Body of pancreas (tissue), 4 donors: ENCODE results near the gene KLHDC4. TPM values are rescaled to one million over a fixed set of nuclear protein-coding genes. Genes with fewer than 3 reads are reported as not detected.
"Not testable (repeated sequence)": the region's sequence is repeated elsewhere in the genome, so short reads cannot be mapped to it uniquely, and the experiment has no call there.

Experiments used
- ATAC-seq: fragments of 150-250 bp; one replicate; pipeline ENCODE4 v1.9.1; 2016
- DNase-seq, 4 donors: peaks; one replicate each; pipeline ENCODE4 v3.0.0-alpha.2; 2019
- H3K27ac ChIP-seq, 4 donors: fragments of 200-600 bp; sonication (generic); 1 replicate in 3 of 4; 2 replicates in 1 of 4; pipeline versions ENCODE4 v1.5.1 to v1.6.1; 2016 to 2019; ENCODE audit warnings: mild to moderate bottlenecking in 1 of 4, mixed read lengths in 1 of 4, moderate library complexity in 1 of 4
- H3K27me3 ChIP-seq, 2 donors: fragments of 200-600 bp; sonication (generic); one replicate each; pipeline ENCODE4 v1.6.0; 2016; ENCODE audit warnings: mild to moderate bottlenecking in 1 of 2
- H3K36me3 ChIP-seq, 2 donors: fragments of 200-600 bp; sonication (generic); replicated peaks in 1 of 2; 2 replicates each; pipeline ENCODE4 v1.5.1; 2016; ENCODE audit warnings: low read depth in 2 of 2; ENCODE audit not compliant: insufficient read depth in 1 of 2
- H3K4me1 ChIP-seq: fragments of 200-600 bp; sonication (generic); one replicate; pipeline ENCODE4 v1.6.0; 2016
- H3K4me3 ChIP-seq, 2 donors: fragments of 200-600 bp; sonication (generic); 1 replicate in 1 of 2; 2 replicates in 1 of 2; pipeline ENCODE4 v1.5.1; 2016 to 2019
- H3K9me3 ChIP-seq, 3 donors: fragments of 200-600 bp; sonication (generic); 1 replicate in 2 of 3; 2 replicates in 1 of 3; pipeline ENCODE4 v1.5.1; 2016
- POLR2A ChIP-seq, 3 donors: fragments of 450-650 bp; IDR thresholded peaks; one replicate each; pipeline ENCODE4 v1.6.1; 2016; ENCODE audit warnings: antibody characterized with exemption in 3 of 3, mild to moderate bottlenecking in 2 of 3
- WGBS, 2 donors: methylation state at CpG; one replicate each; pipeline ENCODE4 v1.1.5; 2017; 5-methylcytosine and 5-hydroxymethylcytosine counted together
- intact Hi-C: fragments of 100-400 bp; cut with DNase I; formaldehyde crosslinking; loops from one replicate; pipeline ENCODE4 v1.15.1; 2023
- total RNA-seq, 2 donors: library from RNA; depleted of rRNA; stranded (reverse); fragments of >200 nt; gene quantifications; one replicate each; pipeline ENCODE4 v1.1.0, GENCODE V29; 2016
- TF ChIP-seq, protein P1 (sequence below), 7 experiments: fragments of 450-650 bp in 4 of 7; fragments of 200-600 bp in 3 of 7; sonication (generic) in 3 of 7; IDR thresholded peaks; one replicate each; pipeline ENCODE4 v1.5.1; 2016 to 2019; ENCODE audit warnings: antibody characterized with exemption in 7 of 7

The KLHDC4 gene
- total RNA-seq, 2 donors from 2014 or later: 25.4 to 82.1 TPM

DNA sequence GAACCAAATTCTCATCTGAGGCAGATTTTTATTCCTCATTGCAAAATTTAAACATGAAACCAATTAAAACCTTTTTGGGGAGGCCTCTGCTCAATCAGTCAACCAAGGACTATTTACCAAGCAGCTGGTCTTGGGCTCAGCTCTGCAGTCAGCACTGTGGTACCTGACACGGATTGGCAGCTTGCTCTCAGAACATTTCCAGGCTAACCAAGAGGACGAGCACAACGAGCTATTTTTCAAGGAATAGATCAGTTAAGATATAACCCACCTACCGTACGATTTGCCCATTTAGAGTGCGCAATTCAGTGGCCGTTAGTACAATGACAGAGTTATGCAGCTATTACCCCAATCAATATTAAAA lies 26.4 kb upstream of the KLHDC4 start:
- Histone ChIP-seq H3K4me3 (no peak overlapping the region), H3K27ac (no peak overlapping the region), H3K9me3 (no peaks in the 10 kb centered on the region), H3K36me3 (no peaks in the 10 kb centered on the region), H3K27me3 (no peaks in the 10 kb centered on the region), H3K4me1 (peaks cover 20% of the 10 kb centered on the region)
- no peak for TF ChIP-seq POLR2A (IDR thresholded peaks at IDR 0.05)
- TF ChIP-seq, protein P1, sequence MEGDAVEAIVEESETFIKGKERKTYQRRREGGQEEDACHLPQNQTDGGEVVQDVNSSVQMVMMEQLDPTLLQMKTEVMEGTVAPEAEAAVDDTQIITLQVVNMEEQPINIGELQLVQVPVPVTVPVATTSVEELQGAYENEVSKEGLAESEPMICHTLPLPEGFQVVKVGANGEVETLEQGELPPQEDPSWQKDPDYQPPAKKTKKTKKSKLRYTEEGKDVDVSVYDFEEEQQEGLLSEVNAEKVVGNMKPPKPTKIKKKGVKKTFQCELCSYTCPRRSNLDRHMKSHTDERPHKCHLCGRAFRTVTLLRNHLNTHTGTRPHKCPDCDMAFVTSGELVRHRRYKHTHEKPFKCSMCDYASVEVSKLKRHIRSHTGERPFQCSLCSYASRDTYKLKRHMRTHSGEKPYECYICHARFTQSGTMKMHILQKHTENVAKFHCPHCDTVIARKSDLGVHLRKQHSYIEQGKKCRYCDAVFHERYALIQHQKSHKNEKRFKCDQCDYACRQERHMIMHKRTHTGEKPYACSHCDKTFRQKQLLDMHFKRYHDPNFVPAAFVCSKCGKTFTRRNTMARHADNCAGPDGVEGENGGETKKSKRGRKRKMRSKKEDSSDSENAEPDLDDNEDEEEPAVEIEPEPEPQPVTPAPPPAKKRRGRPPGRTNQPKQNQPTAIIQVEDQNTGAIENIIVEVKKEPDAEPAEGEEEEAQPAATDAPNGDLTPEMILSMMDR (IDR thresholded peaks at IDR 0.05): no peak
- 69 to 80% methylated on average over 7 of the region's 7 CpGs for WGBS, 2 donors
- DNase-seq (no peak), ATAC-seq (no peak)
- intact Hi-C loops: no loop called here

DNA sequence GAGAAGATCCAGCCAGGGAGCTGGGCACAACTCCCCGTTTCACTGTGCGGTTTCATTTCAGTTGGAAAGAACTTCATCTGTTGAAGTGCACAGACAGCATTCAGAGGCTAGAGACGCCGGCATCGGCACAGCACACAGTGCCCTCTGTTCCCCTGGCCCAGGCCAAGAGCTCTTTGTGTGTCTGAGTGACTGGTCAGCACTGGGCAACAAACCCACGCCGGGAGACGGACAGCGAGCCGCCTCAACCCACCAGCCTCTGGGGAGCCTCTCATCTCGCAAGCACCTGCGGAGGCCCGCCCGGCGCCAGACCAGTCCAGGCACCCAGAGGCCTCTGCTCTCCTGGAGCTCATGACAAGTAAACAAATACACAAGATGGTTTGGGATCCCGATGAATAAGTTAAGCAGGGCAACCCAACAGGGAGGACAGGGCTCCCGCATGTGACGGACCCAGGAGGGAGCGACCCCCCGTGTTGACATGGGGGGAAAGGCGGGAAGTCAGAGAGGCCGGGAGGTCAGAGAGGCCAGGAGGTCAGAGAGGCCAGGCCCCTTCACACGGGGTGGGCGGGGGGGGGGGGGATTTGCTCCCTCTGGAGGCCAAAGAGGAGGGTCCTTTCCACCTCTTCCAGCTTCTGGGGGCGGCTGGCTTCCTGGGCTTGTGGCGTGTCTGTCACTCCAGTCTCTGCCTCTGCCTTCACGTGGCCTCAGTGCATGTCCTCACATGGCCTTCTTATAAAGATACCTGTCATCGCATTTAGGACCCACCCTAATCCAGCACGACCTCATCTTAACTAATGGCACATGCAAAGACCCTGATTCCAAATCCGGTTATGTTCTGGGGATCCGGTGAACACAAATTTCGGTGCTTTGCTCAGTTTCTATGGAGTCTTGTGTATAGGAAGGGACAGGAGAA lies 25.8 kb upstream of the KLHDC4 start:
- 80 to 88% methylated on average over 20 to 32 of the region's 32 CpGs for WGBS, 2 donors
- H3K4me3 ChIP-seq: no peak overlapping the region
- intact Hi-C loops: no loop called here
- H3K9me3 ChIP-seq: no peaks in the 10 kb centered on the region
- H3K27ac ChIP-seq: no peak overlapping the region
- peaks cover 20% of the 10 kb centered on the region for H3K4me1 ChIP-seq
- no peak for DNase-seq
- TF ChIP-seq, protein P1 (IDR thresholded peaks at IDR 0.05): no peak
- no peak for TF ChIP-seq POLR2A (IDR thresholded peaks at IDR 0.05)
- no peaks in the 10 kb centered on the region for H3K36me3 ChIP-seq
- no peaks in the 10 kb centered on the region for H3K27me3 ChIP-seq
- ATAC-seq: no peak

DNA sequence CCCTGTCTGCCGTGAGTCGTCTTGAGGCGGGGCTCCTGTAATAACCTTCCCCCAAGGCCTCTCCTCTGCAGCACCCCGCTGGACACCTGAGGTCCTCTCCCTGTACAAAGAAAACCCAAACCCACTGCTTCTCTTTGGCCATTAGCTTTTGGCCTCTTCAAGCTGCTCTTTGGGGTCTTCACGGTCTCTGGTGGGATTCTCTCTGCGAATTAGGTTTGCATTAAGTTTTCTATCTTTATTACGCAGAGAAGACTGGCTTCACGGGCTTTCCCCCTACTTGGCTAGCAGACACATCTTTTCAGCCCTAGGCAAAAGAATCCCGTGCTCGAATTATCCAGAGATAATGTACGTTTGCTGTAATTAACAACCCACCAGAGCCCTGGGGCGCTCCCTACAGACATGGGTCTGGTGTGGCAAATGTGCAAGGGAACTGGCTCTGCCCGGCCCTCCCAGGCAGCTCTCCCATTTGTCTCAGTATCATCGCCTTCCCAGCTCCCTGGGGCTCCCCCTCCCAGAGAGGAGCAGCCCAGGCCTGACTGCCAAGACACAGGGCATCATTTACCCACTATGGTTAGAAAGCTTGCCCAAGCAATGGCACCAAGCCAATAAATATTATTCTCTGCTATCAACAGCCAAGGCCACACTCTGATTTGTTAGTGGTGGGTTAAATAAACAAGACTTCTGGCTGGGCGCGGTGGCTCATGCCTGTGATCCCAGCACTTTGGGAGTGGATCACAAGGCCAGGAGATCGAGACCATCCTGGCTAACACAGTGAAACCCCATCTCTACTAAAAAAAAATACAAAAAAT lies 24.7 kb upstream of the KLHDC4 start:
- no peaks in the 10 kb centered on the region for H3K9me3 ChIP-seq
- intact Hi-C loops: no loop called here
- H3K27me3 ChIP-seq: no peaks in the 10 kb centered on the region
- no peak overlapping the region for H3K4me3 ChIP-seq
- H3K36me3 ChIP-seq: no peaks in the 10 kb centered on the region
- DNase-seq: peak in 3 of 4 donors; percentile 34 to 58 (median 40)
- TF ChIP-seq POLR2A (IDR thresholded peaks at IDR 0.05): no peak
- TF ChIP-seq, protein P1 (IDR thresholded peaks at IDR 0.05): no peak
- peak overlapping the region in 2 of 4 donors; percentile 18 to 20 for H3K27ac ChIP-seq
- peaks cover 20% of the 10 kb centered on the region for H3K4me1 ChIP-seq
- ATAC-seq: peak; percentile 61
- 63 to 66% methylated on average over 14 to 17 of the region's 17 CpGs for WGBS, 2 donors

DNA sequence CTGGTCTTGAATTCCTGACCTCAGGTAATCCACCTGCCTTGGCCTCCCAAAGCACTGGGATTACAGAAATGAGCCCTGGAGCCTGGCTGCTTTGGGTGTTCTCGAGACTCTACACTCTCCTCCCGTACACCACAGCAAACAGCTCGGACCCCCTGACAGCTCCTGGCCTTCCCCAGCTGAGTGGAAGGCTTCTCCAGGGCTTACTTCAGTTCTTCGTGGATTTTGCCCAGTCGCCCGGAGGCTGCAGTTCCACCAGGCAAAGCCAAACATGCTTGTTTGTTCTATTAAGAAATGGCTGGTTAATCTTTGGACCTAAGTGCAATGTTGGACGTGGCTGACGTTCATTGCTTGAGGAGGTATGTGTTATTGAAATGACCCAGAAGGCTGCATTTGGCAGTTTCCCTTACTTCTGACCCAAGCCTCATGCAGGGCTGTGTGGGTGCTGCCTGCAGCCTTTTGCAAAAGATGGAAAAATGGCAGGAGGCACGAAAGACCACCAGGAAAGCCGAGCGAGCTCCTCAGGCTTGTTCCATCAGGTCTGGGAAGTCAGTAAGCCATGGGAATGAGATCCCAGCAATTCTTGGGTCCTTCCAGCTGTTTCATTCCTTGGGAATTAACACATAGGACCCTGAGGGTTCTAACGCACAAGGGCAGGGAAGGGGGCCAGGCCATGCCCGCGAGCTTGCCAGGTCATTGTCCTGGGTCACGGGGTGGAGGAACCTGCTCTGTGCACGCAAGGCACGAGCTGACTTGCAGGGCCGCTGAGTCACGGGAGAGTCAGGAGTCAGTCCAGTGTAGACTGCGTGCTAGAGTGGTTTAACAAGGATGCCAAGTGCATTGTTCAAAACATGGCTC lies 23.9 kb upstream of the KLHDC4 start:
- WGBS, 2 donors: 65 to 73% methylated on average over 15 to 20 of the region's 20 CpGs

DNA sequence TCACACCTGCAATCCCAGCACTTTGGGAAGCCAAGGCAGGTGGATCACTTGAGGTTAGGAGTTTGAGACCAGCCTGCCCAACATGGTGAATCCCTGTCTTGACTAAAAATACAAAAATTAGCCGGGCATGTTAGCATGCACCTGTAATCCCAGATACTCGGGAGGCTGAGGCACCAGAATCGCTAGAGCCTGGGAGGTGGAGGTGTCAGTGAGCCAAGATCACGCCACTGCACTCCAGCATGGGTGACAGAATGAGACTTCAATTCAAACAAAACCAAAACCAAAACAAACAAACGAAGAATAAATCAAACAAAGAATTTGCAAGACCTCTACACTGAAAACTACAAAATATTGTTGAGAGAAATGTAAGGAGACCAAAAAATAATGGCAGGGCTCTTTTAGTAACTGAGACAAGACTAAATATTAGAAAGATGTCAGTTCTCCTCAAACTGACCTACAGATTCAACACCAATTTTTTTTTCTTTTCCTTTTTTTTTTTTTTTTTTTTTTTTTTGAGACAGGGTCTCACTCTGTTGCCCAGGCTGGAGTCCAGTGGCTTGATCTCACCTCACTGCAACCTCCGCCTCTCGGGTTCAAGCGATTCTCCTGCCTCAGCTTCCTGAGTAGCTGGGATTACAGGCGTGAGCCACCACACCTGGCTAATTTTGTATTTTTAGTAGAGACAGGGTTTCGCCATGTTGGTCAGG lies 23.1 kb upstream of the KLHDC4 start:
- H3K27me3 ChIP-seq, intact Hi-C loops, ATAC-seq, H3K36me3 ChIP-seq, DNase-seq, H3K9me3 ChIP-seq, H3K4me3 ChIP-seq: not testable (repeated sequence)
- H3K4me1 ChIP-seq: peaks cover 28% of the 10 kb centered on the region
- H3K27ac ChIP-seq: peak overlapping the region in 1 of 4 donors; percentile 20
- 80 to 88% methylated on average over 10 of the region's 10 CpGs for WGBS, 2 donors

More for the DNA sequence above, 23.9 kb upstream of the KLHDC4 start:
- Histone ChIP-seq H3K4me3 (no peak overlapping the region), H3K36me3 (no peaks in the 10 kb centered on the region), H3K27me3 (no peaks in the 10 kb centered on the region), H3K4me1 (peaks cover 27% of the 10 kb centered on the region), H3K27ac (peak overlapping the region in 1 of 4 donors; percentile 20), H3K9me3 (no peaks in the 10 kb centered on the region)
- ATAC-seq (no peak), DNase-seq (no peak)
- TF ChIP-seq, protein P1 (IDR thresholded peaks at IDR 0.05): no peak
- TF ChIP-seq POLR2A (IDR thresholded peaks at IDR 0.05): no peak
- intact Hi-C loops: no loop called here

DNA sequence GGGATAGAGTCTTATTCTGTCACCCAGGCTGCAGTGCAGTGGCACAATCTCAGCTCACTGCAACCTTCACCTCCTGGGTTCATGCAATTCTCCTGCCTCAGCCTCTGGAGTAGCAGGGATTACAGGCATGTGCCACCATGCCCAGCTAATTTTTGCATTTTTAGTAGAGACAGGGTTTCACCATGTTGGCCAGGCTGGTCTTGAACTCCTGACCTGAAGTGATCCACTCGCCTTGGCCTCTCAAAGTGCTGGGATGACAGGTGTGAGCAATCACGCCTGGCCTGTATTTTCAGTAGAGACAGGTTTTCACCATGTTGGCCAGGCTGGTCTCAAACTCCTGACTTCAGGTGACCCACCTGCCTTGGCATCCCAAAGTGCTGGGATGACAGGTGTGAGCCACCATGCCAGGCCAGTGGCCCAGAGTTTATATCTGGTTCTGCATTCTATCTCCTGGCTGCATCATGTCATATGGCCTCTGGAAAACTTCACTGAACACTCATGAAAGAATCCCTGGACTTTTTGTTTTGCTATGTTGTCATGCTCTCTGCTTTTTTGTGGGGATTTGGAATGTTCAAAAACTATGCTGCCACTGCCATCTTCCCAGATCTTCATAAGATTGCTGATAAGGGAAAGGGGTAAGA lies 21.8 kb upstream of the KLHDC4 start:
- peaks cover 28% of the 10 kb centered on the region for H3K4me1 ChIP-seq
- 86% methylated on average over 2 of the region's 2 CpGs; no CpG with 5 or more reads in 1 of the 2 donors for WGBS, 2 donors
- ATAC-seq, H3K9me3 ChIP-seq, H3K4me3 ChIP-seq, H3K27ac ChIP-seq, H3K27me3 ChIP-seq, H3K36me3 ChIP-seq, intact Hi-C loops, DNase-seq: not testable (repeated sequence)
